HG03575 (cell line): Measurements from ENCODE around the gene IFI44L.

Experiments
- ATAC-seq: cut with Tn5 transposase; IDR thresholded peaks from one replicate; pipeline ENCODE4 v1.9.1; 2021; ENCODE audit not compliant: unreplicated experiment, insufficient number of reproducible peaks, low FRiP score; ENCODE audit errors: extremely low read depth

IFI44L gene

GRCh38 chr1:78678324-78678723, 58.1 kb downstream of the IFI44L start:
- ATAC-seq = peak; percentile 44

GRCh38 chr1:78681265-78681664, 61.0 kb downstream of the IFI44L start:
- no peak for ATAC-seq

GRCh38 chr1:78682496-78682895, 62.2 kb downstream of the IFI44L start:
- no peak for ATAC-seq

GRCh38 chr1:78683079-78683478, 62.8 kb downstream of the IFI44L start:
- ATAC-seq = no peak

- no peak for ATAC-seq
Observed at GRCh38 chr1:78687315-78687714, 67.1 kb downstream of the IFI44L start.

GRCh38 chr1:78687914-78688313, 67.7 kb downstream of the IFI44L start:
- no peak for ATAC-seq

GRCh38 chr1:78688697-78689096, 68.4 kb downstream of the IFI44L start:
- no peak for ATAC-seq

- ATAC-seq = no peak
Observed at GRCh38 chr1:78690516-78690915, 70.3 kb downstream of the IFI44L start.

GRCh38 chr1:78691995-78692747, 71.9 kb downstream of the IFI44L start:
- no peak for ATAC-seq
